AG20443 (cell line): ENCODE measurements around the gene TNNI3K.

Source experiments
- DNase-seq: peaks from one replicate; pipeline ENCODE4 v3.0.0; 2012; ENCODE audit warnings: low spot score, mixed read lengths

Gene TNNI3K

DNA sequence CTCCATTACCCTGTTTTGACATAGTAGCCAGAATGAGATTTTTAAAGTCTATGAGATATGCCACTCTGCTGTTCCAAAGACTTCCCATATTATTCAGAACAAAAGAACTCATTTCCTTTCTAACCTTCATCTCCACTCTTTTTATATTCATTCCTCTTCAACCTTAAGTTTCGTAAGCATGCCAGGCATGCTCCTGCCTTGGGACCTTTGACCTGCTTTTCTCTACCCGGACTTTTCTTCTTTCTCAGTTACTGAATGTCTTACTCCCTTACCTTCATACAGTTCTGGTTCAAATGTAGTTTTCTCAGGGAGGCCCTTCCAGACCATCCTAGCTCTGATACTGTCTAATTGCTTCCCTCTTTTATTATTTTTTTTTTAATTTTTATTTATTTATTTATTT lies 81.1 kb downstream of the TNNI3K start:
- DNase-seq, result no peak

DNA sequence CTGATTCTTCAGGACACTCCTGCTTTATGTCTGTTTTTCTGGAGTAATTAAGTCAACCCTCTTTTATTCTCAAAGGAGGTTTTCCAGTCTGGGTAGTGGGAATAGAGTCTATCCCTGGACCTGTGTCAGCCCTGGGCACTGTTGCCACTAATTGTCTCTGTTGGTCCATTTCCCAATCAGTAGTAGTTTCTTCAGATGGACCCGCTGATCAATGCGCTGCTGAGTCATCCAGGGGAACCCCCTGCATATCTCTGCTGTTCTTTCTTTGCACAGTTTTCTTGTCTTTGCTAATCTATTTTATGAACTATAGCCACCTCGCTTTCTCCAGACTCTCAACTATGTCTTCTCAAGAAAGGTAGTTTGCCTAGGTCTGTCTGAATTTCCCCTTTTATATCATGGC lies 82.5 kb downstream of the TNNI3K start:
- DNase-seq, result no peak

DNA sequence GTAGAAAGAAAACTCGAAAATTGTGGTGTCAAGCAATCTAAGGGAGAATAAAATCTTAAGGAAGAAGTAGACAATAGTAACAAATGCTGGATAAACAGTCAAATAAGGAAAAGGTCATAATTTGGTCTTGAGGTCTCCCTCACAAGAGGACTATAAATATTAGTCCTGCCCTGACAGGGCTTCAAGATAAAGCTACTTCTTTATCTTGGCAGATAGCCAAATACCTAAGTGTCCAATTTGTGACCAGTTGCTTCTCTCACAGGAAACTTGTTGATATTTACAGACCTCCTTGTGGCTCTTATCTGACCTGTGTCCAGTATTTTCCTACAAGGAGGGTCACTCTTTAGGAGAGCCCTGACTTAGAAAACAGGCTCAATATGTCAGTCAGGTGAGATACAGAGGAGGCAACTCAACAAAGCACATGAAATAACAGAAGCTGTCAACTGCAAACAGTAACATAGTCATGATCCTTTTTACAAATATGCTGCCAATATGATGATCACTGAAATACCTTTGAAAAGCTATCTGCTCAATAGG lies 88.8 kb downstream of the TNNI3K start:
- no peak for DNase-seq

DNA sequence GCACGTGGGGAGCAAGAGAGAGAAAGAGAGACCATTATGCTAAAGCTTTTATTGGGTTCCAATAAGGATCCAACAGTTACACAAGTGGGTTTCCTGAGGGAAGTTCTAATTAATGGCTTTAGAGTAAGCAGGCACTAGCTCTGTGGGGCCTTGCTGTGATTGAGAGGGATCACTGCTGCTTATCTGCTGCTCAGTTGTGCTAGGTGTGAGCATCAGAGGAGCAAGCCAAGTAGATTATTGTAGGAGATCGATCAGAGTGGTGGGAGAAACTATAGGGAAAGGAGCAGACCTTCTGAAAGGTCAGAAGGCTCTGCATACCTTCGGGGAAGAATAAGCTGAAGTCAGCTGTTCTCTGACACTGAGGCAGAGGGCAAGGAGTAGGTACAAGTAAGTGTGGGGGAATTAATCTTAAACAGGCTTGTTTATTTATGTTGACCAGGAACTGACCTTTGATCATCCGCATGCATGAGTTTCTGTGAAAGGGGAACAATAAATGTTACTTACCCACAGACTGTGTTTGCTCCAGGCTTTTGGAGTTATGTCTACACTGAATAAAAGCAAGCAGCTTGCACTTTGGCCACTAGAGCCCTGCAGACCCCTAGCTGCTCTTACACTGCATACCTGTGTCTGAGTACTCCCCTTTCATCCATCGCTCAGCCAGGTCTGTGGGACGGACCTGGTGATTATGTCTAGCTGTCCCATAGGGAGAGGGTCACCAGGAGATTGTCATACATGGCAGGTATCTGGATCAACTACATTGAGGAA lies 89.7 kb downstream of the TNNI3K start:
- no peak for DNase-seq

- DNase-seq, result no peak
These were observed 93.7 kb downstream of the TNNI3K start for GRCh38 chr1:74328851-74329250.

DNA sequence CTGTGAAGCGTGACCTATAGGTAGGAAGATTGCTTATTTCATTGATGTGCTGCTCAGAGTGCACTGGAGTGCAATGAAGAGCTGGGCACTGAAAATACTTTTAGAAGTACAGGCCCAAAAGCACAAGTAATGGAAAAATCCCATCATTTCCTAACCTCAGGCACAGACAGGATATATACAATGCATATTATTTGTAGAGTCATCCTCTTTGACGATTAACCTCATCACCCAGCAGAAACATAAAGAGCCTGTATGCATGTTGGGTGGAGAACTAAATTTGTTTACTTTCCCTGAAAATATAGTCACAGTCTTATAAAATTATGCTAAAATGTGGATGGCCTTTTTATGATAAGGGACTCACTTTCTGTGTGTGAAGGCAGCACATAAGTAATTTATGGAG lies 98.1 kb downstream of the TNNI3K start:
- DNase-seq, result no peak

DNA sequence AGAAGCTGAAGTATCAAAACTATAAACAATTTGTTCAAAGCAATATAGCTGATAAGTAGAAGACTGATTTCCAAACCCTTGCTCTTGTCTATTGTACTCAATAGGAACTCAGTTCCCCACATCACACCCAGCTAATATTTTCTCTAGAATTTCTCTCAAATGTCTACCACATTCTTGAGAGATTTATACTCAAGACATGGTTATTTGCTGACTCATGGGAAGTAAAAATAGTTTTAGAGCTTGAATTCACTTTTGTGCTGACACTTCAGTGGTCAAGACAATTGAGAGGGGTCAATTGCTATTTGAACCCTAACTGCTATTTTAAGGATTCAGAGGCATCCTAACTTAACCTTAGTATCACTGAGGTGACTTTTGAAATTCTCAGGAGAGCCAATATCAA lies 99.0 kb downstream of the TNNI3K start:
- DNase-seq, result no peak

- DNase-seq, result no peak
These were observed 105.5 kb downstream of the TNNI3K start for GRCh38 chr1:74340656-74341055.

DNA sequence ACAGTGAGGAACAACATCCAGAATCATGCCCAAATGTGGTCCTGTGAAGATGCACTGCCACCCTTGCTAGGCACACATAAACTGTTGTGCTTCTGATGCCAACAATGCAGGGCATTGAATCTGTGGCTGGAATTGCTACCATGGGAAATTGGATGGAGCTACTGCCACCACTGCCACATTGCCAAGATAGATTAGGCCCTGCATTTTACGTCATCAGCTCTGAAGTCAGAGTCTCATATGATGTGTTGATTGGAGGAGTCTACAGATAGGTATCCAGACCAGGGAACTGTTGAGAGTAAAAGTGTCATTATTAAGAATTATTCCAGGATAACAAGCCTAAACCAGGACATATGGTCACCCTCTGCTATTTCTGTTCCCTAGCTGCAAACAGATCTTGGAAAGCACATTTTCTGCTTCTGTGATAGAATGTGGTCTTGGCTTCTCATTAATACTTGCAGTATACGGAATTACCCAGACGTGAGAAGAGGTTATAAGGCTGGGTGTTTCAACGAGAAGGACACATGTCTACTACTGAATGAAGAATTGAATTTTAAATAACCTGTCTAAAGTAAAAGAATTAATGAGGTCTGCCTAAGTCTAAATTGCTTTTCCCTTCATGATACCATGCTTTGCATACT lies 106.6 kb downstream of the TNNI3K start:
- no peak for DNase-seq

- DNase-seq, result no peak
These were observed 108.0 kb downstream of the TNNI3K start for GRCh38 chr1:74343216-74343615.

DNA sequence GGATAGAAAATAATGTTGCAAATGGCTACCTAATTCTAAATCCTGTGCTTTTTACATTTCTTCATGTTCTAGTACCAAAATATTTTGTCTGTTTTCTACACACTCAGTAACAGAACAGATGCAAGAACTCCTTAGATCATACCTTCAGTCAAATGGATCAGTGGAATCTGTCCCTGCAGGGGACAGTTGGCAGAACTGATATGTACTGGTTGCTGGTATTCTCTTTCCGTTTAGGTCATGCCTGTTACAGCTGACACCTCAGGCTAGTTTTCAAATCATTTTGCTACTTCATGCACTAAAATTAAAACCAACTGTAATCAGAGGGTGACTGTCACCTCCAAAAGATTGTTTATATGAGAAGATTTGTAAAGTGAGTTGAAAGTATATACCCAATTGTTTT lies 109.2 kb downstream of the TNNI3K start:
- no peak for DNase-seq

DNA sequence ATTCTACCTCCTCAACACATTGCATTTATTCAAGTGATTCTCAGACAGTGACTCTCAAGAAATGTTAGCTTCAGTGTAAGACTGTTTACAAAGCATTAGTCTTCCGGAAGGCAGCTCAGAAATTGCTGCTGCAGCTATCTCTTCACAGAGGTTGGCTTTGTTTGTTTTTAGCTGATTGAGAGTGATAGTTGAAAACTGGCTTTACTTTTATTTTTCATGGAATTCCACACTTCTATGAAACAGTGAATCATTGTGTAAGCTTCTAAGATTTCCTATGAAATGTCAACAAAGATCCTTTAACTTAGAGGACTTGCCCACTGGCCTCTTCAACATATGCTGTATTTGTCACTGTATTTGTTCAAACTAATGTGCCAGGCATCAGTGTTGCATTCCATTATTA lies 121.3 kb downstream of the TNNI3K start:
- no peak for DNase-seq

DNA sequence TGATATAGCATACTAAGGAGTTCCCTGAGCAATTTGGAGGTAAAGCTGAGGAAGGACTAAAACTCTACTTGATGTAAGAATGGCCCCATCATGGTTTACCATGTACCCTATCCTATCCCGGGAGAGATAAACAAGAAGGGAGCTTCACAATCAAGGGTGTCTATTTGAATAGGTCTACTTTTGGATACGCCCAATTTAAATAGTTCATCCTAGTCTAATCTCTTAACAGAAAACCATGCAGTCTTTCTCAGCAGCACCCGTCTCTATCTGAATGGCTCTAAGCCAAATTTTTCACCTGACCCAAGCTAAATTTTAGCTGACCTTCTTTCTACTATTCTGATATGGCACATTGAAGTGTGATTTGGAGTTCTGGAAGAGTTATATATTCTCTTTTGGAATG lies 122.0 kb downstream of the TNNI3K start:
- DNase-seq, result no peak

- DNase-seq, result no peak
These were observed 122.6 kb downstream of the TNNI3K start for GRCh38 chr1:74357756-74358155.

- no peak for DNase-seq
These were observed 127.5 kb downstream of the TNNI3K start for GRCh38 chr1:74362691-74363090.

DNA sequence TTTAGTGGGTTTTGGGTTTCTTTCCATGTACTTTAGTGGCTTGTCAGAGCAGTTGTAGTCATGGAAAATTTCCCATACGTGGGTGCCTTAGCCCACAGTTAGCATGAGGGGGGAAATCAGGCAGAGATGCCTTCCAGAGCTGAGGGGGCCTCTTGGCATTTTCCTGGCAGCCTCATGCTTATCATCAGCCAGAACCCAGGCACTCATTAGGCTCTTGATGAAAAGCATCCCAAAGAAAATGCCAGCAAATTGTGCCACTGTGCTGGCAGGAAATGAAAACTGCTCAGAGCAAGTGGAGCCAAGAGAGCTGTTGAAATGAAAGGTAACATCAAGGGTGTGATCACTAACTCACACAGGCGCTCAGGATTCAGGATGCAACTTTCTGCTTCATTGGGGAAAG lies 128.0 kb downstream of the TNNI3K start:
- DNase-seq, result no peak

DNA sequence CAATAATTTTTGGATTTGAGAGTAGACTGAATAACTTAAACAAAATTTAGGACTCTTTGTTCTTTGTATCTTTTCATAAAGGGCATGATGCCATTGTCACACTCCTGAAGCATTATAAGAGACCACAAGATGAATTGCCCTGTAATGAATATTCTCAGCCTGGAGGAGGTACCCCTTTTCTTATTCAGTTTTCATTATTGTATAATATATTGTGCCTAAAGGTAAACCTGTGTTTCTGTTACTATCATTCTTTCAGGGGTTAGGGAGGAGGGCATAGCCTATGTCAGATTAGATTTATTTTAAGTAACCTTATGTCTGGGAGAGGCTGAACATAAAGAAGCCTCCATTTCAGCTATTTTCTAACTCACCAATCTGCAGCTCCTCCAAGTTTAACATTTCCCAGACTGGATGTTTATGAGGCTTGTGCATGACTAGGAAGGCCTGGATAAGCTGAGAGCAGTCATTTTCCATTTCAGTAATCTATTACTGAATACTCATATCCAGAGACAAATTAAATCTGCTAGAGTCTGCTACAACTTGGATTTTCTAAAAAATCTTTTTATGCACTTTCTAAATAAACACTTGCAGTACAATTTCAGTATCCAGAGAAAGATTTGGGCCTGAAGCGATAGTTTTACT lies 132.1 kb downstream of the TNNI3K start:
- DNase-seq, result no peak

DNA sequence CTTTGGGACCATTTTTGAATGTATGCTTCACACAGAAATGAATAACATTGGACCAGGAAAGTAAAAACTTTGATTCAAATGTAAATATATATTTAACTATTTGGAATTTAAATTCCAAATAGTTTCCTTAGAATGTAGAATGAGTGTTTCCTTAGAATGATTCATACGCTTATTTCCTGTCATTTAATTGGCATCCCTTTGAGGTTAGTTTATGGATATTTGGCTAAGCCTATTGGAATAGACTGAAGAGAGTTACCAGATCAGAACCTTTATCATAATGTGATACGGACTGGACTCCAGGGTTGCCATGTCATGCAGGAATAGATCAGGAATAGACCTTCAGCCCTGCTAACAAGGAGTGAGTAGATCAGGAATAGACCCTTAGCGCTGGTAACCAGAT lies 133.1 kb downstream of the TNNI3K start:
- DNase-seq, result no peak

DNA sequence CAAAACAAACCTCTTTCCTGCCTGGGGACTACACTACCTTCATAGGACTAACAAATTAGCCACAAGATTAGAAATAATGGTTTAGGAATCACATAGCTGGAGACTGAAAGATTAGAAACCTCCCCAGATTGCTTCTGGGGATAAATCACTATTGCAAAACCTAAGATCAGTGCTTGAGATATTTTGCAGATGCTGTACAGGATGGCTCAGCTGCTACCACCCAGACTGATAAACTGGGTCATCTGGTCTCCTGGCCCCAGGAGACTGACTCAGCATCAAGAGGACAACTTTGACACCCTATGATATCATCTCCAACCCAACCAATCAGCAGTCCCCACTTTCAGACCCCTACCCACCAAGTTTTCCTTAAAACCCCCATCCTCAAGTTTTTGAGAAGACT lies 140.2 kb downstream of the TNNI3K start:
- no peak for DNase-seq

DNA sequence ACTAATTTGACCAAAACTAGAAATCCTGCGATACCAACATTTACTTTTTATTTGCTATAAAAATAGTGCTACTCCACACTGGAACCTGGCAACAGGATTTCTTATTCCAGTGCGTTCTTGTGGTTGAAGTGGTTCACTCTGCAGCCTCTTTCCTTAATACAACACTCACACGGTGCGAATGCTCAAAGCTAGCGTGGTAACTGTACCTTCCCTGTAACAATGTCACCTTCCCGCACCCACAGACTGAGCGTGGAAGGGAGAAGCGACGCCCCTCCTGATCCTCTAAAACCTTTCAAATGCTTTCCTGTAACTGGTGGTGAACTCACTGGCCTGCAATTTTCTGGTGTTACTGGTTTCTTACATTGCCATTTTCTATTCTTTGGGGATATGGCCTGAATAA lies 145.1 kb downstream of the TNNI3K start:
- DNase-seq, result no peak

GRCh38 chr1:74388855-74389254 lies 153.7 kb downstream of the TNNI3K start:
- no peak for DNase-seq

- no peak for DNase-seq
These were observed 157.0 kb downstream of the TNNI3K start for GRCh38 chr1:74392186-74392585.

DNA sequence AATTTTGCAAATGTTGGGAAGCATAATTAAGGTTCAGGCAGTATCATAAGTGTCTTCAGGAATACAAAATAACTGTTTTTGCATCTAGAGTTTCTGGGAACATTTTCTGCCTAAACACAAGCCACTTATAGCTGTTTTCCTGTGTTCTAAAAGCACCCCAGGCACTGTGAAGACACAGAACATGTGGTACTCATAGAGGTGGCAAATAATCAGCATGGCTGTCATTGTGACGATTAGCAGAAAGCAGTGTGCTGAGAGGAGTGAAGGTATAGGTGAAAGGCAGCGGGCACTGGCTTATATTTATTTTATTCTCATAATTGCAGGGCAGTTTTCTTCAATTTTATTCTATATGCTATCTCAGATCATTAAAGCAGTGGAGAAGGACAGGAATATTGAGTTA lies 157.7 kb downstream of the TNNI3K start:
- DNase-seq, result no peak
